ENCODE results near the gene LMF2.

The LMF2 gene

GRCh38 chr22:50505776-50506610 lies 1.5 kb downstream of the LMF2 start:
- H3K9ac ChIP-seq (ENCODE audit: low read length): peak overlapping the region; percentile 97
- peaks cover 26% of the 10 kb centered on the region for H3K79me1 ChIP-seq (replicated peaks; ENCODE audit: low read length, poor library complexity, severe bottlenecking)
- no peak overlapping the region for H2BK5ac ChIP-seq (ENCODE audit: low read depth, low read length, poor library complexity, severe bottlenecking)
- no peak overlapping the region for H2AK5ac ChIP-seq (ENCODE audit: low read length, severe bottlenecking)
- WGBS: 92% methylated on average over 41 of the region's 41 CpGs
- peak overlapping the region; percentile 64 for H3K4me2 ChIP-seq (ENCODE audit: low read length, poor library complexity, severe bottlenecking)
- no peaks in the 10 kb centered on the region for H3K27me3 ChIP-seq (ENCODE audit: control insufficient read depth in 1 of 2, insufficient read depth in 1 of 2, low read length in 2 of 2)
- H4K8ac ChIP-seq (ENCODE audit: low read length): peak overlapping the region; percentile 12
- no peak overlapping the region for H2BK120ac ChIP-seq (ENCODE audit: low read depth, low read length)
- H3K4me3 ChIP-seq (ENCODE audit: insufficient read depth in 1 of 2, low read depth in 1 of 2, low read length in 2 of 2): peak overlapping the region; percentile 82 to 100
- H3K4me1 ChIP-seq (ENCODE audit: control insufficient read depth, insufficient read depth, low read depth, low read length): peaks cover 12% of the 10 kb centered on the region
- H3K36me3 ChIP-seq (ENCODE audit: control insufficient read depth in 1 of 2, insufficient read depth in 2 of 2, low read depth in 1 of 2, low read length in 2 of 2): peaks cover 32 to 45% of the 10 kb centered on the region in 2 experiments
- no peak overlapping the region for H3K14ac ChIP-seq (ENCODE audit: low read length in 2 of 2)
- peak overlapping the region in 1 of 2 experiments; percentile 46 for H3K4ac ChIP-seq (ENCODE audit: low read depth in 1 of 2, low read length in 2 of 2)
- H3K18ac ChIP-seq (ENCODE audit: low read depth in 1 of 2, low read length in 2 of 2): no peak overlapping the region
- no peak overlapping the region for H2BK15ac ChIP-seq (ENCODE audit: low read depth, poor library complexity, severe bottlenecking)
- no peak overlapping the region for H3K27ac ChIP-seq (ENCODE audit: low read length, poor library complexity, severe bottlenecking)
- no peak overlapping the region for H2AFZ ChIP-seq (ENCODE audit: low read depth, low read length)
- H3K23ac ChIP-seq (ENCODE audit: low read length in 2 of 2): no peak overlapping the region
- no peaks in the 10 kb centered on the region for H3K9me3 ChIP-seq (ENCODE audit: control insufficient read depth, low read length)
- peak overlapping the region; percentile 70 for H4K91ac ChIP-seq (ENCODE audit: low read length)
- no peak overlapping the region for H2BK12ac ChIP-seq (ENCODE audit: low read length in 2 of 2)
- DNase-seq: no peak

- peaks cover 14% of the 10 kb centered on the region for H3K4me1 ChIP-seq (ENCODE audit: control insufficient read depth, insufficient read depth, low read depth, low read length)
- H2BK15ac ChIP-seq (ENCODE audit: low read depth, poor library complexity, severe bottlenecking): no peak overlapping the region
- no peak overlapping the region for H2AK5ac ChIP-seq (ENCODE audit: low read length, severe bottlenecking)
- H3K79me1 ChIP-seq (replicated peaks; ENCODE audit: low read length, poor library complexity, severe bottlenecking): peaks cover 26% of the 10 kb centered on the region
- H3K36me3 ChIP-seq (ENCODE audit: control insufficient read depth in 1 of 2, insufficient read depth in 2 of 2, low read depth in 1 of 2, low read length in 2 of 2): peaks cover 29 to 50% of the 10 kb centered on the region in 2 experiments
- no peak overlapping the region for H2BK12ac ChIP-seq (ENCODE audit: low read length in 2 of 2)
- H3K4me3 ChIP-seq (ENCODE audit: insufficient read depth in 1 of 2, low read depth in 1 of 2, low read length in 2 of 2): no peak overlapping the region
- no peak overlapping the region for H3K9ac ChIP-seq (ENCODE audit: low read length)
- H4K8ac ChIP-seq (ENCODE audit: low read length): no peak overlapping the region
- H3K14ac ChIP-seq (ENCODE audit: low read length in 2 of 2): no peak overlapping the region
- no peak overlapping the region for H2AFZ ChIP-seq (ENCODE audit: low read depth, low read length)
- no peak overlapping the region for H3K23ac ChIP-seq (ENCODE audit: low read length in 2 of 2)
- no peak overlapping the region for H3K4ac ChIP-seq (ENCODE audit: low read depth in 1 of 2, low read length in 2 of 2)
- H4K91ac ChIP-seq (ENCODE audit: low read length): no peak overlapping the region
- H3K4me2 ChIP-seq (ENCODE audit: low read length, poor library complexity, severe bottlenecking): no peak overlapping the region
- no peak overlapping the region for H2BK5ac ChIP-seq (ENCODE audit: low read depth, low read length, poor library complexity, severe bottlenecking)
- H3K9me3 ChIP-seq (ENCODE audit: control insufficient read depth, low read length): no peaks in the 10 kb centered on the region
- H3K27ac ChIP-seq (ENCODE audit: low read length, poor library complexity, severe bottlenecking): no peak overlapping the region
- WGBS: 98% methylated on average over 14 of the region's 14 CpGs
- DNase-seq: no peak
- no peaks in the 10 kb centered on the region for H3K27me3 ChIP-seq (ENCODE audit: control insufficient read depth in 1 of 2, insufficient read depth in 1 of 2, low read length in 2 of 2)
- no peak overlapping the region for H2BK120ac ChIP-seq (ENCODE audit: low read depth, low read length)
- H3K18ac ChIP-seq (ENCODE audit: low read depth in 1 of 2, low read length in 2 of 2): no peak overlapping the region
These were observed 2.2 kb downstream of the LMF2 start for GRCh38 chr22:50505276-50505775.

- H3K27ac ChIP-seq (ENCODE audit: low read length, poor library complexity, severe bottlenecking): no peak overlapping the region
- no peak overlapping the region for H3K9ac ChIP-seq (ENCODE audit: low read length)
- DNase-seq: no peak
- H4K8ac ChIP-seq (ENCODE audit: low read length): no peak overlapping the region
- peaks cover 26% of the 10 kb centered on the region for H3K79me1 ChIP-seq (replicated peaks; ENCODE audit: low read length, poor library complexity, severe bottlenecking)
- 95% methylated on average over 38 of the region's 44 CpGs for WGBS
- H3K18ac ChIP-seq (ENCODE audit: low read depth in 1 of 2, low read length in 2 of 2): no peak overlapping the region
- no peak overlapping the region for H3K23ac ChIP-seq (ENCODE audit: low read length in 2 of 2)
- peaks cover 14% of the 10 kb centered on the region for H3K4me1 ChIP-seq (ENCODE audit: control insufficient read depth, insufficient read depth, low read depth, low read length)
- no peaks in the 10 kb centered on the region for H3K27me3 ChIP-seq (ENCODE audit: control insufficient read depth in 1 of 2, insufficient read depth in 1 of 2, low read length in 2 of 2)
- no peak overlapping the region for H2BK15ac ChIP-seq (ENCODE audit: low read depth, poor library complexity, severe bottlenecking)
- H3K4me3 ChIP-seq (ENCODE audit: insufficient read depth in 1 of 2, low read depth in 1 of 2, low read length in 2 of 2): no peak overlapping the region
- no peak overlapping the region for H3K14ac ChIP-seq (ENCODE audit: low read length in 2 of 2)
- no peak overlapping the region for H2AK5ac ChIP-seq (ENCODE audit: low read length, severe bottlenecking)
- no peak overlapping the region for H2AFZ ChIP-seq (ENCODE audit: low read depth, low read length)
- H2BK5ac ChIP-seq (ENCODE audit: low read depth, low read length, poor library complexity, severe bottlenecking): no peak overlapping the region
- H3K36me3 ChIP-seq (ENCODE audit: control insufficient read depth in 1 of 2, insufficient read depth in 2 of 2, low read depth in 1 of 2, low read length in 2 of 2): peaks cover 29 to 51% of the 10 kb centered on the region in 2 experiments
- H3K9me3 ChIP-seq (ENCODE audit: control insufficient read depth, low read length): no peaks in the 10 kb centered on the region
- no peak overlapping the region for H3K4ac ChIP-seq (ENCODE audit: low read depth in 1 of 2, low read length in 2 of 2)
- H3K4me2 ChIP-seq (ENCODE audit: low read length, poor library complexity, severe bottlenecking): no peak overlapping the region
- H4K91ac ChIP-seq (ENCODE audit: low read length): no peak overlapping the region
- no peak overlapping the region for H2BK120ac ChIP-seq (ENCODE audit: low read depth, low read length)
- no peak overlapping the region for H2BK12ac ChIP-seq (ENCODE audit: low read length in 2 of 2)
These were observed 2.9 kb downstream of the LMF2 start for GRCh38 chr22:50504369-50505211.

Data from mesenchymal stem cell (in vitro differentiated cells and primary cell).